NOMO-1 treated with DMSO at 0.1 percent for 48 hours (cell line): ENCODE data around the gene DCBLD2.
"Not testable (repeated sequence)": the region's sequence is repeated elsewhere in the genome, so short reads cannot be mapped to it uniquely, and the experiment has no call there.

Experiments used
- DNase-seq: peaks from one replicate; lab custom pipeline; 2025; ENCODE audit not compliant: unreplicated experiment; lab: John Stamatoyannopoulos, UW

The DCBLD2 gene

GRCh38 chr3:98839846-98840245 lies 61.6 kb downstream of the DCBLD2 start:
- no peak for DNase-seq

GRCh38 chr3:98831060-98831459 lies 70.4 kb downstream of the DCBLD2 start:
- DNase-seq = not testable (repeated sequence)

GRCh38 chr3:98829246-98829832 lies 72.2 kb downstream of the DCBLD2 start:
- no peak for DNase-seq

- DNase-seq = no peak
Observed at GRCh38 chr3:98827221-98827920, 74.1 kb downstream of the DCBLD2 start.

- no peak for DNase-seq
Observed at GRCh38 chr3:98826126-98826525, 75.4 kb downstream of the DCBLD2 start.

- no peak for DNase-seq
Observed at GRCh38 chr3:98824256-98824655, 77.2 kb downstream of the DCBLD2 start.

- no peak for DNase-seq
Observed at GRCh38 chr3:98823791-98824190, 77.7 kb downstream of the DCBLD2 start.

- DNase-seq = no peak
Observed at GRCh38 chr3:98821063-98821462, 80.4 kb downstream of the DCBLD2 start.

GRCh38 chr3:98817547-98818041 lies 83.9 kb downstream of the DCBLD2 start:
- DNase-seq = peak; percentile 56

- DNase-seq = no peak
Observed at GRCh38 chr3:98814817-98815420, 86.6 kb downstream of the DCBLD2 start.

- peak; percentile 52 for DNase-seq
Observed at GRCh38 chr3:98812851-98813374, 88.6 kb downstream of the DCBLD2 start.

GRCh38 chr3:98811048-98811447 lies 90.4 kb downstream of the DCBLD2 start:
- peak; percentile 4 for DNase-seq

- DNase-seq = peak; percentile 25
Observed at GRCh38 chr3:98809557-98809956, 91.9 kb downstream of the DCBLD2 start.

- DNase-seq = no peak
Observed at GRCh38 chr3:98808071-98808470, 93.4 kb downstream of the DCBLD2 start.

GRCh38 chr3:98807561-98807960 lies 93.9 kb downstream of the DCBLD2 start:
- no peak for DNase-seq

- DNase-seq = no peak
Observed at GRCh38 chr3:98807011-98807410, 94.5 kb downstream of the DCBLD2 start.

- no peak for DNase-seq
Observed at GRCh38 chr3:98806521-98806920, 95.0 kb downstream of the DCBLD2 start.

GRCh38 chr3:98805571-98805970 lies 95.9 kb downstream of the DCBLD2 start:
- DNase-seq = no peak

- DNase-seq = no peak
Observed at GRCh38 chr3:98801043-98801747, 100.3 kb downstream of the DCBLD2 start.

GRCh38 chr3:98800401-98800800 lies 101.1 kb downstream of the DCBLD2 start:
- DNase-seq = no peak

- no peak for DNase-seq
Observed at GRCh38 chr3:98799479-98799878, 102.0 kb downstream of the DCBLD2 start.
